ENCODE data around the gene C10orf143.

C10orf143 gene

GRCh38 chr10:130052193-130052592 is 58.4 kb downstream of the C10orf143 start:
- FAIRE-seq, result no peak

- no peak for FAIRE-seq
Observed at GRCh38 chr10:130050721-130051120, 59.9 kb downstream of the C10orf143 start.

DNA sequence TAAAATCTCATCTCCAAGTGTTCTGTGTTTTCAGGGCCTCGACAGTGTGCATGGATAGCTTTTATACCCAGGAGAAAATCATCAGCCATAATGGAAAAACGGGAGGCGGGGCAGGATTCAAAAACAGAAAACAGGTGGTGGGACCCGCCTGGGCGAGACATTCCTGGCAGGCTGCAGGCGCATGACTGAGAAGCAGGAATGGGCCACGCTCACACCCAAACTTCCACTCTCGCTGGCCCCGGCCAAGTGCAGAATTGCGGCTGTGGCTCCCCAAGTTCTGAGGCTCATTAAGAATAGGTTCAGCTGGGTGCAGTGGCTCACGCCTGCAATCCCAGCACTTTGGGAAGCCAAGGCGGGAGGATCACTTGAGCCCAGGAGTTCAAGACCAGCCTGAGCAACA is 60.6 kb downstream of the C10orf143 start:
- no peak for FAIRE-seq

DNA sequence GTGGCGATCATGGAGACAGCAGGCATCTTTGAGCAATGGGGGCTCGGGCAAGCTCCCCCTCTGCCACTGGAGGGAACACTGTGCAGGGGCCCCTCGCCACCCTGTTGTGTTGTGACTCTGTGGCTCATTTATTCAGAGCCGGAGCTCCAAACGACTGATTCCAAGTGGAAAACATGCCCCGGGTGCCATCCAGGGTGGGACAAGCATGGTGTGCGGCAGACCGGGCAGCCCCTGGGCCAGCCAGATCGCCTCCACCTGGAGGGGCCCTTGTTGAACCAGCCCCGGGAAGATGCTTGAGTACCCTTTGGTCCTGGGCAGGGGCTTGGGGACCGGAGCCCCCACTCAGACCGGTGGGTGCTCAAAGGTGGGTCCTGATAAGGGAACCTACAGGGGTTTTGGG is 61.4 kb downstream of the C10orf143 start:
- FAIRE-seq, result no peak

GRCh38 chr10:130048081-130048480 is 62.5 kb downstream of the C10orf143 start:
- FAIRE-seq, result no peak

DNA sequence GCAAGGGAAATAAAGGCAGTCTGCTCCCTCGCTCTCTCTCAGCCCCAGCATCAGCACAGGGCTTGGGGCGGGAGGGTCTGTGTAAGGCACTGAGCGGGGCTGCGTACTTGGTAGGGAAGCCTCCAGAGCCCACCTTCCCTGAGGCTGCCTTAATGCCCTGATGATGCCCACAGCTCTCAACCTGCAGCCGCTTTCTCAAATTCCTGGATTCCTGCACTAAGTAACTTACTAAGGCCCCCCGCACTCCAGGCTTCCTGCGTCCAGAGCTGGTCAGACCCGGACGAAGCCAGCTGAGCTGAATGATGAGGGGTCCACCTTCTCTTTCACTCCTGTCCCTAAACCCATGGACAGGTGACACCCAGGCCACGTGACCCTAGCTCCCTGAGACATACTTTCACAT is 63.3 kb downstream of the C10orf143 start:
- FAIRE-seq, result no peak

GRCh38 chr10:130046591-130046990 is 64.0 kb downstream of the C10orf143 start:
- FAIRE-seq, result no peak

- FAIRE-seq, result no peak
Observed at GRCh38 chr10:130045801-130046321, 64.8 kb downstream of the C10orf143 start.

GRCh38 chr10:130045091-130045652 is 65.5 kb downstream of the C10orf143 start:
- no peak for FAIRE-seq

GRCh38 chr10:130044067-130045061 is 66.3 kb downstream of the C10orf143 start:
- no peak for FAIRE-seq

- FAIRE-seq, result no peak
Observed at GRCh38 chr10:130043491-130043890, 67.1 kb downstream of the C10orf143 start.

- no peak for FAIRE-seq
Observed at GRCh38 chr10:130042381-130042780, 68.2 kb downstream of the C10orf143 start.

- no peak for FAIRE-seq
Observed at GRCh38 chr10:130041451-130042371, 68.9 kb downstream of the C10orf143 start.

DNA sequence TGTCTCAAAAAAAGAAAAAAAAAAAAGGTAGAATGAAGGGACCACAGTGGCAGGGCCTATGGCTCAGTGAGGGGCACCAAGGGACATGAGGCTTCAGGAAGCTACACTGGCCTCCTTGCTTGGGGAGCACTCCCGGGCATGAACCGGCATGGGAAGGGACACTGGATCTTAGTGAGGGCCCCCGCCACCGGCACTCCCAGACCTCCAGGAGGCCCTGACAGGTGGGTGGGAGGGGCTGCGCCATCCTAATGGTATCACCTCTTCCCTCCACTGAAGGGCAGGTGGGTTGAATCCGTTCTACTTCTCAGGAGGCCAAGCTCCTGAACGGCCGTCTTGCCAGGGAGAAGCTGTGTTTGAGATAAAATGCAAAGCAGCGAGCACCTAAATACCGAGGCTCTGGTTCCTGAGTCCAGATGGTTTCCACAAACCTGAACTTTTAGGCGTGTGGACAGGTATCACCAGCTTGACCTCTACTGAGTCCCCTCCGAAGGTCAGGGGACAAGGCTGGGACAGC is 69.8 kb downstream of the C10orf143 start:
- no peak for FAIRE-seq

GRCh38 chr10:130040351-130040750 is 70.3 kb downstream of the C10orf143 start:
- no peak for FAIRE-seq

DNA sequence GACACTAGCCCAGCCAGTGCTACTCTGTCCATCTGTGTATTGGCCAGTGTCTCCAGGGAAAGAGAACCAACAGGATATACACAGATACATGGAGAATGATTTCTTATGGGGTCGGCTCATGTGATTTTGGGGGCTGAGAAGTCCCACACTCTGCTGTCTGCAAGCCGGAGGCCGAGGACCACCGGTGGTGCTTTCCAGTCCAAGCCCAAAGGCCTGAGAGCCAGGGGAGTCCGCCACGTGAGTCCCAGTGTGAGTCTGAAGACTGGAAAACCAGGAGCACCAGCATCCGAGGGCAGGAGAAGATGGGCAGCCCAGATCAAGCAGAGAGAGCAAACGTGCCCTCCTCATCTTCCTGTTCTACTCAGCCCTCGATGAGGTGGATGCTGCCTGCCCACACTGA is 71.5 kb downstream of the C10orf143 start:
- no peak for FAIRE-seq

DNA sequence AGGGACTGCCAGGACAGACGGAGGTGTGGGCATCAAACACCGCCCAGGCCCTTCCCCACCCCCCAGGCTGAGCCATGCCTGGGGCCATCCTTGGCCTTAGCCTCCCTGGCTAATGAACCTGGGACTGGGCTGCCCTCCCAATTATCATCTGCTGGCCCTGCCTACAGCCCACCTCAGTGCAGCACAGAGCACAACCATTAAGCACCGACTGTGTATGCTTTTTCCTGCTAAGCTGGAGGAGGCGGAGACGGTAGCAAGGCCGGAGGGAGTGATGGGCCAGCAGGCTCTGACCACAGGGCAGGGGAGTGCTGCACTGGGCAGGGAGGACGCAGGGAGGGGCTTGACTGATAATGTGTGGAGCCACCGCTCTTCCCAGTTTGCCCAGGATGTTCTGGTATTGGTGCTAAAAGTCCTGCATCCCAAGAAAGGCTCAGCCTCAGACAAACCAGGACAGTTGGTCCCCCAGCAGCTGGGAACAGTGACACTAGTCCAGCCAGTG is 72.0 kb downstream of the C10orf143 start:
- no peak for FAIRE-seq

GRCh38 chr10:130038019-130038555 is 72.5 kb downstream of the C10orf143 start:
- no peak for FAIRE-seq

GRCh38 chr10:130037169-130037661 is 73.4 kb downstream of the C10orf143 start:
- no peak for FAIRE-seq

DNA sequence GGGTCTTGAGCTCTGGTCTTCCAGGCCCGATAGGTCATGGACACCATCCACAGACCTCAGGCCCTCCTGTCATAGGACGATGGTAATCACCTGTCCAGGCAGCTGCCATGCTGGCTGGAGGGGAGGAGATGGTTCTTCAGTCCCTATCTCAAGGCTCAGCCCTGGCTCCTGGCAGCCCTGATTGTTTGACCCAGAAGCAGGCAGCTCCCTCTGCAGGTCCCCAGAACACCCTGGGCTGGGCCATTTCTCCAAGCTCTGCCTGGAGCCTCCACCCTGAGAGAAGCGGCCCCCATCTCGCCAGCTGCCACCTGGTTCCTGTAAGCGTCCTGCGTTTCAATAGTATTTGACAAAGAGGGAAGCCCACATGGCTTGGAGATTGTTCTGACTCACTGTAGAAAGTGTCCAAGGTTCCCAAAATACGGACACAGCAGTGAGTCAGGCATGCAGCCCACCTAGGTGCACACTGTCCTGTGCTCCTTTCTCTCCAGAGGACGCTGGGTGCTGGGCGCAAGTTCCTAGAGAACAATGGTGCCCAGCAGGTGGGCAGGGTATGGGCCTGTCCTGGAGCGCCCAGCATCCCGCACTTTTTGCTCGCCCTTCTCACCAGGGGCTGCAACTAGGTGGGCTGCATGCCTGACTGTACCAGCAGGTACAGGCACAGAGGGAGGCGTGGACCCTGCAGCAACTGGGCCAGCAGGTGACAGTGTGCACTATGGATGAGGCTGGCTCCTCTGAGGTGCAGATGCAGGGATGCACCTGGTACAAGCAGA is 74.1 kb downstream of the C10orf143 start:
- no peak for FAIRE-seq

DNA sequence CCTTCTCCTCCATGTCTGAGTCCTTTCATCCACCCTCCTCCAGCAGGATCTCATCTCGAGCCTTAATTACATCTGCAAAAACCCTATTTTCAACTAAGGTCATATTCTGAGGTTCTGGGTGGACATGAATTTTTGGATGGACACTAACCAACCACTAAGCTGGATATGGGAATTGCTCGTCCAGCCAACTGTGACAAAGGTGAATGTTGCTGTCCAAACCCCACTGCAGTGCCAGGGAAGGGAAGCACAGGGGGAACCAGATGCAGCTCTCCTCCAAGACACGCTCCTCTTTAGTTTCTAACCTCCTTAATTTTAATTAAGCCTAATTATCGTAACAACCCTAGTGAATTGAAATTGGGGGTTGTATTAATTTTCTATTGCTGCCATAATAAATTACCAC is 81.4 kb downstream of the C10orf143 start:
- no peak for FAIRE-seq
